ENCODE data around the gene ZNF579.

ZNF579 gene

DNA sequence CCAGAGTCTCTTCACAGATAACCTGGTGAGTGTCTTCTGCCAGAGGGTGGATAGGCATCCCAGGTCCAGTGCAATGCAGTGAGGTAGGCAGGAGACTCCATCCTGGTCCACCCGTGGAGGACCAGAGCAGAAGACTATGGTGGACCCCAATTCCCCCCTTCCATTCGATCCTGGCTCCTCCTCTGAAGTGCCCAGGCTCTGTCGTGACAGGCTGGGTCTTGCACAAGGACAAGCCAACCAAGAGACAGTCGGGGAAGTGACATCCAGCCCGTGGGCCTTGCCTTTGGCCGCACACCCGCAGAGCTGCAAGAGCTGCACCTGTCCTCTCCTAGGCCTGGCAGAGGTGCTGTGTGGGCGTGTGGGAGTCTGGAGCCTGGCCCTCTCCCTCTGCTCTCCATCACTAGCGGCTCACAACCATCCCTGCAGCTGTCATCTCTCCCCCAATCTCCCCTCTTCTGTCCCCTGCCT is 40.6 kb upstream of the ZNF579 start:
- no peak for TF ChIP-seq Cebpa-rat (IDR thresholded peaks at IDR 0.05)
- H3K4me2 ChIP-seq, result no peak overlapping the region
- no peak overlapping the region for H3K27ac ChIP-seq
- H3K36me3 ChIP-seq, result peaks cover 54% of the 10 kb centered on the region
- no peak overlapping the region for H3K9ac ChIP-seq
- no peaks in the 10 kb centered on the region for H3K27me3 ChIP-seq
- no peaks in the 10 kb centered on the region for H3K9me3 ChIP-seq
- no peak overlapping the region for H3K4me3 ChIP-seq
- peaks cover 29% of the 10 kb centered on the region for H3K4me1 ChIP-seq
- peaks cover 26% of the 10 kb centered on the region for H4K20me1 ChIP-seq

DNA sequence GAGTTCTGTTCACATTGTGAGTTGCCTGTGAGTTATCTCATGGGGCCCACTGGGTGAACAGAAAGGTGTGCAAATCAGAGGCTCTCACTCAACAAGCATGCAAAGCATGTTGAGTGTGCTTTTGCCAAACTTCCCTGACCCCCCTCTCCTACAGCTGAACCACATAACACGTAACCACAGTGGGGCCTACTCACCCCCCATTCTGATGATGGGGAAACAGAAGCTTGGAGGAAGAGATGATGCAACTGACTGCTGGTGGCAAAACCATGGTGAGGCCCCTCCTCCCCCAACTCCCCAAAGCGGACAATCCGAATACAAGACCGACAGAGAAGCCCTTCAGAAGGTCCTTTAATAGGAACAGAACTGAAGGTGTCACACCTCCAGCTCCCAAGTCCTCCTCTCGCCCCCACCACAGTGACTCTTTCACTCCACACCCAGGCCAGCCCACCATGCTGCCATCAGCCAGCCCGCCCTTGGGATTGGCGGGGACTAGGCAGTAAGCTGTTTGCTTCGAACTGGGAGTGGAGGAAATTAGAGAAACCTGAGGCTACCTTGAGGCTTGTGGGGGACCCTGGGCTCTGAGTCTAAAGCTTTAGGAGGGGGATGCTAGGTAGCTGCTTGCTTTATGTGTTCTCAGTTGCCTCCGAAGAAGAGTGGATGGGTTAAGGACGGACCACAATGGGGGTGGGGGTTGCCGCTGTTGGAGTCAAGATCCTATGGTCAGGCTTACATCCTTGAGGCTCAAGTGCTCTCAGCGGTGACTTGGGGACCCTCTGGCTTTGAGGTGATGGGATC is 40.0 kb upstream of the ZNF579 start:
- Histone ChIP-seq H3K27ac (0 out of 2 replicates have a peak overlapping the region, but pooled peaks have one; percentile 6), H3K4me2 (peak overlapping the region; percentile 19; the same call in 1 of the 2 replicates)
- TF ChIP-seq Cebpa-rat (IDR thresholded peaks at IDR 0.05), result no peak

GRCh38 chr19:55619286-55619685 is 38.6 kb upstream of the ZNF579 start:
- H3K4me2 ChIP-seq, result no peak overlapping the region
- H3K4me1 ChIP-seq, result peaks cover 22% of the 10 kb centered on the region
- no peak overlapping the region for H3K4me3 ChIP-seq
- no peak overlapping the region for H3K9ac ChIP-seq
- H3K27ac ChIP-seq, result no peak overlapping the region
- TF ChIP-seq Cebpa-rat (IDR thresholded peaks at IDR 0.05), result no peak
- no peaks in the 10 kb centered on the region for H3K9me3 ChIP-seq
- peaks cover 36% of the 10 kb centered on the region for H4K20me1 ChIP-seq
- no peaks in the 10 kb centered on the region for H3K27me3 ChIP-seq
- peaks cover 73% of the 10 kb centered on the region for H3K36me3 ChIP-seq

More for the DNA sequence above, 40.0 kb upstream of the ZNF579 start:
- Histone ChIP-seq H3K36me3 (peaks cover 61% of the 10 kb centered on the region), H3K4me1 (peaks cover 29% of the 10 kb centered on the region), H4K20me1 (peaks cover 32% of the 10 kb centered on the region), H3K4me3 (no peak overlapping the region), H3K9ac (no peak overlapping the region), H3K27me3 (no peaks in the 10 kb centered on the region), H3K9me3 (no peaks in the 10 kb centered on the region)

- H3K36me3 ChIP-seq, result peaks cover 80% of the 10 kb centered on the region
- H3K27ac ChIP-seq, result no peak overlapping the region
- no peak overlapping the region for H3K4me2 ChIP-seq
- H3K27me3 ChIP-seq, result no peaks in the 10 kb centered on the region
- no peak overlapping the region for H3K4me3 ChIP-seq
- peaks cover 32% of the 10 kb centered on the region for H4K20me1 ChIP-seq
- no peak for TF ChIP-seq Cebpa-rat (IDR thresholded peaks at IDR 0.05)
- H3K4me1 ChIP-seq, result peaks cover 16% of the 10 kb centered on the region
- no peaks in the 10 kb centered on the region for H3K9me3 ChIP-seq
- H3K9ac ChIP-seq, result no peak overlapping the region
These were observed 37.8 kb upstream of the ZNF579 start for GRCh38 chr19:55618426-55618825.

- TF ChIP-seq Cebpa-rat (IDR thresholded peaks at IDR 0.05), result no peak
- Histone ChIP-seq H3K9me3 (no peaks in the 10 kb centered on the region), H3K4me2 (no peak overlapping the region), H3K9ac (no peak overlapping the region), H3K4me3 (no peak overlapping the region), H3K27me3 (no peaks in the 10 kb centered on the region), H3K36me3 (peaks cover 87% of the 10 kb centered on the region), H3K4me1 (peaks cover 9% of the 10 kb centered on the region), H4K20me1 (peaks cover 31% of the 10 kb centered on the region), H3K27ac (no peak overlapping the region)
These were observed 36.8 kb upstream of the ZNF579 start for GRCh38 chr19:55617426-55617825.

DNA sequence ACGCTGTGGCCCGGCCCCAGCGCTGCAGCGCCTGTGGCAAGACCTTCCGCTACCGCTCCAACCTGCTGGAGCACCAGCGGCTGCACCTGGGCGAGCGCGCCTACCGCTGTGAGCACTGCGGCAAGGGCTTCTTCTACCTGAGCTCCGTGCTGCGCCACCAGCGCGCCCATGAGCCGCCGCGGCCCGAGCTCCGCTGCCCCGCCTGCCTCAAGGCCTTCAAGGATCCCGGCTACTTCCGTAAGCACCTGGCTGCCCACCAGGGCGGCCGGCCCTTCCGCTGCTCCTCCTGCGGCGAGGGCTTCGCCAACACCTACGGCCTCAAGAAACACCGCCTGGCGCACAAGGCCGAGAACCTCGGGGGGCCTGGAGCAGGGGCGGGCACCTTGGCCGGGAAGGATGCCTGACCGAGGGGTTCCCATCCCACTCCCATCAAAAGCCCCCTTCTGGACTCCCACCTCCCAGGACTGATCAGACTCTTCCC is 35.8 kb upstream of the ZNF579 start:
- Histone ChIP-seq H3K4me1 (peaks cover 9% of the 10 kb centered on the region), H3K9me3 (no peaks in the 10 kb centered on the region), H3K27me3 (no peaks in the 10 kb centered on the region), H3K27ac (no peak overlapping the region), H4K20me1 (peaks cover 36% of the 10 kb centered on the region), H3K9ac (no peak overlapping the region), H3K4me3 (no peak overlapping the region), H3K4me2 (no peak overlapping the region), H3K36me3 (peaks cover 89% of the 10 kb centered on the region)
- TF ChIP-seq Cebpa-rat (IDR thresholded peaks at IDR 0.05), result no peak

- peaks cover 43% of the 10 kb centered on the region for H4K20me1 ChIP-seq
- no peak overlapping the region for H3K27ac ChIP-seq
- peaks cover 87% of the 10 kb centered on the region for H3K36me3 ChIP-seq
These were observed 35.1 kb upstream of the ZNF579 start for GRCh38 chr19:55615543-55616394.

GRCh38 chr19:55614711-55615542 is 34.3 kb upstream of the ZNF579 start:
- Histone ChIP-seq H3K9me3 (no peaks in the 10 kb centered on the region), H4K20me1 (peaks cover 51% of the 10 kb centered on the region), H3K9ac (no peak overlapping the region)

More at GRCh38 chr19:55615543-55616394, 35.1 kb upstream of the ZNF579 start:
- H3K4me2 ChIP-seq, result no peak overlapping the region
- H3K27me3 ChIP-seq, result no peaks in the 10 kb centered on the region
- no peak overlapping the region for H3K4me3 ChIP-seq
- no peak for TF ChIP-seq Cebpa-rat (IDR thresholded peaks at IDR 0.05)
- no peak overlapping the region for H3K9ac ChIP-seq
- peaks cover 8% of the 10 kb centered on the region for H3K4me1 ChIP-seq
- H3K9me3 ChIP-seq, result no peaks in the 10 kb centered on the region

More at GRCh38 chr19:55614711-55615542, 34.3 kb upstream of the ZNF579 start:
- Histone ChIP-seq H3K36me3 (peaks cover 87% of the 10 kb centered on the region), H3K4me3 (no peak overlapping the region), H3K4me1 (no peaks in the 10 kb centered on the region), H3K4me2 (no peak overlapping the region), H3K27ac (no peak overlapping the region), H3K27me3 (no peaks in the 10 kb centered on the region)
- no peak for TF ChIP-seq Cebpa-rat (IDR thresholded peaks at IDR 0.05)
